ENCODE results near the gene CTTN.
"Not testable (repeated sequence)": the region's sequence is repeated elsewhere in the genome, so short reads cannot be mapped to it uniquely, and the experiment has no call there.

The CTTN gene

DNA sequence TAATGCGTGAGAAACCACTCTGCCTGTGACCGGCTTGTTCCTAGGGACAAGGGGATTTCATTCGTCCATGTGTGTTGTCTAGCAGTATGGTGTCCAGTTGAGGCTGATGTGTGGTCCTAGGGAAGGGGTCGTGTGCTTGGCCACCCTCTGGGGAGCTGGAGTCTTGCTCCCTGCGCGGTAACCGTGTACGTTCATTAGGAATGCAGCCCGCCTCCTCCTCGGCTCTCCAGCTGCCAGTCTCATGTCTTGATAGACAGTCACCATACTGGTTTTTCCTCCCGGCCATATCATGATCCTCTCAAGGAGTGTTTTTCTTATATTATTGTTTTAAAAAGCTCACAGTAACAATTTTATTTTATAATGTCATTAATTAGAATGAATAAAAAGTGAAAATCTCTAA, 5.9 kb downstream of the CTTN start:
- TF ChIP-seq, protein P1, sequence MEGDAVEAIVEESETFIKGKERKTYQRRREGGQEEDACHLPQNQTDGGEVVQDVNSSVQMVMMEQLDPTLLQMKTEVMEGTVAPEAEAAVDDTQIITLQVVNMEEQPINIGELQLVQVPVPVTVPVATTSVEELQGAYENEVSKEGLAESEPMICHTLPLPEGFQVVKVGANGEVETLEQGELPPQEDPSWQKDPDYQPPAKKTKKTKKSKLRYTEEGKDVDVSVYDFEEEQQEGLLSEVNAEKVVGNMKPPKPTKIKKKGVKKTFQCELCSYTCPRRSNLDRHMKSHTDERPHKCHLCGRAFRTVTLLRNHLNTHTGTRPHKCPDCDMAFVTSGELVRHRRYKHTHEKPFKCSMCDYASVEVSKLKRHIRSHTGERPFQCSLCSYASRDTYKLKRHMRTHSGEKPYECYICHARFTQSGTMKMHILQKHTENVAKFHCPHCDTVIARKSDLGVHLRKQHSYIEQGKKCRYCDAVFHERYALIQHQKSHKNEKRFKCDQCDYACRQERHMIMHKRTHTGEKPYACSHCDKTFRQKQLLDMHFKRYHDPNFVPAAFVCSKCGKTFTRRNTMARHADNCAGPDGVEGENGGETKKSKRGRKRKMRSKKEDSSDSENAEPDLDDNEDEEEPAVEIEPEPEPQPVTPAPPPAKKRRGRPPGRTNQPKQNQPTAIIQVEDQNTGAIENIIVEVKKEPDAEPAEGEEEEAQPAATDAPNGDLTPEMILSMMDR (IDR thresholded peaks at IDR 0.05; ENCODE audit: low read depth, low read length), result no peak
- DNase-seq (ENCODE audit: extremely low read depth, low read depth), result no peak

DNA sequence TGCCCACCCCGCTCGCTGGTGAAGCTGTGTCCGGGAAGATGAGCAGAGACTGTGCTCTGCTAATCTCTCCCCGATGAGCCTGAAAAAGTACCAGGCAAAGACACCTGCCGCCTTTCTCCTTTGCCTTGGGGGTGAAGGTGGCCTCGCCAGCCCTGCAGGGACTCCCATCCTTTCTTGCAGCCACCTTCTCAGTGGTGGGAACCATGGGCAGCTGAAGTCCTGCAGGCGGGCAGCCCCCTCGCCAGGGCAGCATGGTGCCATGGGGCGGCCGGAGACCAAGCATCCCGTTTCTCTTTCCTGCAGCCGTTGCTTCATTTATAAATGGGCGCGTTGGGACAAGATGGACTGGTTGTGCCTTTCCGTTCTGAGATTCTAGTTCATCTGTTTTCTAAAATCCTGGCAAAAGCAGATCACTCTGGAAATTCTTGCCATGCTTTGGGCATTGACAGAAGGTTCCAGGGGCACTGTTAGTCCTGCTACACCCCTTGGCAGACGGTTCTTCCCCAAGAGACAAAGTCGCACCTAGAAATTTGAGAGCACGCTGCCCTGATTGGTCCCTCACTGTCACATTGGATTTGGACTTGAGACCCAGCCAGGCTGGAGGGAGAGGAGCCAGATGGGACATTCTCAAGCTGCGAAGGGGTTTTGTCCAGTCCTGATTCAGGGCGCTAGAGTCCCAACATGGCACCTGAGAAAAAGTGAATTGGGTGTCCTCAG, 7.5 kb downstream of the CTTN start:
- TF ChIP-seq, protein P1 (IDR thresholded peaks at IDR 0.05; ENCODE audit: low read depth, low read length), result no peak
- DNase-seq (ENCODE audit: extremely low read depth, low read depth), result no peak

DNA sequence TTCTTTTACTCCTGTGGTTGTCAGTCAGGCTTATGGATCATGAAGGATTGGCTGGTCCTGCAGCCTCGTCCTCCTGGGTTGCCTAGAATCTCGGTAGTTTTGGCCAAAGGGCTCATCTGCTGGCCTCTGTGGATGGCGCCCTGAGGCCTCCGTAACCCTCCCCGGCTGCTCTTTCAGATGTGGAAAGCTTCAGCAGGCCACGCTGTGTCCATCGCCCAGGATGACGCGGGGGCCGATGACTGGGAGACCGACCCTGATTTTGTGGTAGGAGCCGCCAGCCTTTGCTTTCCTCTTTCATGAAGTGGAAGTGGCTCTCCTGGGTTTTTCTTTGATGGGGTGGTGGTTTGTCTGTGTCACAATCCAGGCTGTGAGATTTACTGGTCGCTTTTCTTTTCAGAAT, 8.8 kb downstream of the CTTN start:
- DNase-seq (ENCODE audit: extremely low read depth, low read depth), result no peak
- TF ChIP-seq, protein P1 (IDR thresholded peaks at IDR 0.05; ENCODE audit: low read depth, low read length), result no peak

DNA sequence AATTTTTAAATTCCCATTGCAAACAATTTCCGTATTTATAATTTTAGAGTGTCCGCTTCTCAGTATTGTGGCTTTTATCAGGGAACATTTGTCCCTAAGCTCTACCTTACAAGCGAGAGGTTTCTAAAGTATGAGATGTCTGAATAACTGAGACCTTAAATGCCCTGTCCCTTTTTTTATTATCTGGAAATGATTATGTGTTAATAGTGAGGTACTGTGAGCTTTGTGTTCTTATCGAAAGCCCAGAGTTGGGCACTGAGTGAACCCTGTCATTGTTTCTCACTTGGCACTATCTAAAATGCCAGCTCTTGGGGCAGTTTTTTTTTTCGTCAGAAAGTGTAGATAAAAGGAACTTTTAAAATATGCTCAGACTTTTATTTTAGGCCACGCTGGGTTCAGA, 9.5 kb downstream of the CTTN start:
- TF ChIP-seq, protein P1 (IDR thresholded peaks at IDR 0.05; ENCODE audit: low read depth, low read length), result no peak
- no peak for DNase-seq (ENCODE audit: extremely low read depth, low read depth)

DNA sequence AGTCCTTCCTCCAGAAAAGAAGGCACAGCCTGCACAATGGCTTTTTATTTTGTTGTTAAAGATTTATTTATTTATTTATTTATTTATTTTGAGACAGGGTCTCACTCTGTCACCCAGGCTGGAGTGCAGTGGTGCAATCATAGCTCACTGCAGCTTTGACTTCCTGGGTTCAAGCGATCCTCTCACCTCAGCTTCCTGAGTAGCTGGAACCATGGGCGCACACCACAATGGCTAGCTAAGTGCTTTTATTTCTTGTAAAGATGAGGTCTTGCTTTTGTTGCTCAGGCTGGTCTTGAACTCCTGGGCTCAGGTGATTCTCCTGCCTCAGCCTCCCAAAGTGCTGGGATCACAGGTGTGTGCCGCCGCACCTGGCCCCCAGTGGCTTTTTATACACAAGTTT, 10.0 kb downstream of the CTTN start:
- DNase-seq (ENCODE audit: extremely low read depth, low read depth), result not testable (repeated sequence)

DNA sequence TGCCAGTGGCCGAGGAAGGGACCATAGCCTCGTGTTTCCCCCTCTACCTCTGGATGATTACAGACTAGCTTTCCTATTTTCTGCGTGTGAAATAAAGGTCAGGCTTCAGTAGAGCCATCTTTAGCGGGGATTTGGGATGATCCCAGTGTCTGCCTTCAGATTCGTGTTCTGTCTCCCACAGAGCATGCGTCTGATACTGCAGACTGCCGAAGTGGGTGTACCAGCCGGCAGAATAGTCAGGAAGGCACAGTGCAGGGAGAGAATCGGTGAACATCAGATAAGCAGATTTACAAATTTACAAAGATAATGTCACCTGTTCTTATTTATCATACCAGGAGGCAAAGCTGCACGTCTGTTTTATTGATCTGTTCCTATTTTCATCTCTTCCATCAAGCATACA, 11.1 kb downstream of the CTTN start:
- no peak for DNase-seq (ENCODE audit: extremely low read depth, low read depth)
- TF ChIP-seq, protein P1 (IDR thresholded peaks at IDR 0.05; ENCODE audit: low read depth, low read length), result no peak

DNA sequence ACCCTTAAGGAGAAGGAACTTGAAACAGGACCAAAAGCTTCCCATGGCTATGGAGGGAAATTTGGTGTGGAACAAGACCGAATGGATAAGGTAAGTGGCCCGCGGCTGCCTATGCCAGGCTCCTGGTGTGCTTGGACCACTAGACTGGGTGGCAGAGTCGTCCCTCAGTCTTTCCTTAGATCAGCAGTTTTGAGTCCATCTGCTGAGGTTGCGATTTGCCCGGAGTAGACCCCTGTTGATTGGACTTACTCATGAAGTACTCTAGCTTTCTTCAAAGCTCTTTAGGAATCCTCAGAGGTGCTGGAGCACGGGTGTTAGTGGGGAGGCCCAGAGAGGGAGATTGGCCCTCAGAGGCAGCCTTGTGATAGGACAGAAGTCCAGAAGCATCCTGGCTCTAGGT, 11.5 kb downstream of the CTTN start:
- TF ChIP-seq, protein P1 (IDR thresholded peaks at IDR 0.05; ENCODE audit: low read depth, low read length), result no peak
- no peak for DNase-seq (ENCODE audit: extremely low read depth, low read depth)
